OCI-LY3 (cell line): ENCODE data around the gene MACROD2.

Source experiments
- H2AFZ ChIP-seq: fragments of 200-600, 300-600 bp; shearing (Covaris generic); 2 replicates; pipeline ENCODE4 v1.6.0; 2014; ENCODE audit warnings: antibody characterized with exemption, low read depth, low read length
- H3K27ac ChIP-seq: fragments of 200-600, 300-600 bp; sonication (generic); 2 replicates; pipeline ENCODE4 v1.5.1; 2014; ENCODE audit warnings: mild to moderate bottlenecking, low read length, moderate library complexity, mixed read lengths
- H3K27me3 ChIP-seq: fragments of 200-600, 300-600 bp; sonication (generic); 2 replicates; pipeline ENCODE4 v1.6.1; 2014; ENCODE audit warnings: low read depth, low read length, mixed read lengths
- H3K36me3 ChIP-seq: fragments of 200-600, 300-600 bp; sonication (generic); replicated peaks from 2 replicates; pipeline ENCODE3; 2014; ENCODE audit warnings: low read depth, low read length, mixed read lengths
- H3K4me1 ChIP-seq: fragments of 300-600, 200-600 bp; sonication (generic); 2 replicates; pipeline ENCODE4 v1.6.1; 2014; ENCODE audit warnings: low read length, mixed read lengths
- H3K4me2 ChIP-seq: fragments of 200-600, 300-600 bp; sonication (generic); 2 replicates; pipeline ENCODE4 v1.6.1; 2014; ENCODE audit warnings: low read length, mixed read lengths
- H3K4me3 ChIP-seq: fragments of 300-600, 200-600 bp; sonication (generic); 2 replicates; pipeline ENCODE4 v1.5.1; 2014; ENCODE audit warnings: antibody characterized with exemption, mild to moderate bottlenecking, low read length, moderate library complexity
- H3K79me2 ChIP-seq: fragments of 300-600, 200-600 bp; shearing (Covaris generic); 2 replicates; pipeline ENCODE4 v1.6.1; 2014; ENCODE audit warnings: mild to moderate bottlenecking, low read length, mixed read lengths
- H3K9ac ChIP-seq: fragments of 300-600, 200-600 bp; shearing (Covaris generic); 2 replicates; pipeline ENCODE4 v1.6.0; 2014; ENCODE audit warnings: mild to moderate bottlenecking, low read length, moderate library complexity
- H3K9me3 ChIP-seq: fragments of 200-600, 300-600 bp; shearing (Covaris generic); 2 replicates; pipeline ENCODE4 v1.6.1; 2014; ENCODE audit warnings: low read length, mixed read lengths; ENCODE audit not compliant: insufficient read depth
- H4K20me1 ChIP-seq: fragments of 200-600, 300-600 bp; sonication (generic); 2 replicates; pipeline ENCODE4 v1.6.1; 2016; ENCODE audit warnings: low read length, mixed read lengths; ENCODE audit not compliant: insufficient read depth
- CTCF ChIP-seq: fragments of 200-600, 300-600 bp; sonication (generic); IDR thresholded peaks from 2 replicates; pipeline ENCODE4 v1.5.1; 2014; ENCODE audit warnings: antibody characterized with exemption, low read length, low read depth
- EZH2phosphoT487 ChIP-seq: fragments of 200-600 bp; shearing (Covaris generic); IDR thresholded peaks from 2 replicates; pipeline ENCODE4 v1.6.1; 2018; ENCODE audit warnings: antibody characterized with exemption, mixed run types, low read depth

Gene MACROD2

GRCh38 chr20:15555913-15556312, 1560.6 kb downstream of the MACROD2 start:
- peaks cover 9% of the 10 kb centered on the region; the same call in 1 of the 2 replicates for H3K9me3 ChIP-seq
- H3K4me3 ChIP-seq: no peak overlapping the region
- H3K9ac ChIP-seq: no peak overlapping the region
- H3K4me2 ChIP-seq: no peak overlapping the region
- H4K20me1 ChIP-seq: no peaks in the 10 kb centered on the region
- H3K27me3 ChIP-seq: no peaks in the 10 kb centered on the region
- H2AFZ ChIP-seq: no peak overlapping the region
- H3K79me2 ChIP-seq: no peaks in the 10 kb centered on the region
- no peak overlapping the region for H3K27ac ChIP-seq
- no peaks in the 10 kb centered on the region for H3K4me1 ChIP-seq
- TF ChIP-seq EZH2phosphoT487: no peak
- no peak for TF ChIP-seq CTCF
- H3K36me3 ChIP-seq: no peaks in the 10 kb centered on the region

GRCh38 chr20:15556869-15557268, 1561.6 kb downstream of the MACROD2 start:
- TF ChIP-seq EZH2phosphoT487 (no peak), CTCF (no peak)
- Histone ChIP-seq H3K27me3 (no peaks in the 10 kb centered on the region), H2AFZ (no peak overlapping the region), H3K4me2 (no peak overlapping the region), H3K9me3 (peaks cover 9% of the 10 kb centered on the region; the same call in 1 of the 2 replicates), H3K79me2 (no peaks in the 10 kb centered on the region), H3K9ac (no peak overlapping the region), H3K4me3 (no peak overlapping the region), H3K36me3 (no peaks in the 10 kb centered on the region), H3K27ac (no peak overlapping the region), H4K20me1 (no peaks in the 10 kb centered on the region), H3K4me1 (no peaks in the 10 kb centered on the region)

DNA sequence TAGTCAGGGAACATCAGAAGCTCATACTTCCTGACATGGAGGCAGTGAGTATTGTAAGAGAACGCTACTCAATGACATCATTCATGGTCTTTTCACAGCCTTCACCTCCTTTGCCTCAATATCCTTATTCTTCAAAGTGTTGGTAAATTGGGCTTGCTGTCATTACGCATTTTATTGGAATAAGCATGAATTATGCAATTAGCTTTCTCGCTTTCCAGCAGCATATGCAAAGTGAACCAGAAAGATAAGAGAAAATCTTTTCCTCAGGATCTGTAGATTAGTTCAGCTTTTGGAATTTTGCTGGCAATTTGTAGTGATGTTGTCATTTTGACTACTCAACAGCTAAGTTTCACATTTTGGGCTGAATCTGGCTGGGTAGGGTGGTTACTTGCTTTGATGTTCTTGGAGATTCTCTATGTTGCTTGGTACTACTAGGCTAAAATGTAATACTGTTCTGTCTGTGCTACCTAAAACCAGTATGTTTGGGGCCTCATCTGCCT, 1565.8 kb downstream of the MACROD2 start:
- Histone ChIP-seq H3K36me3 (no peaks in the 10 kb centered on the region), H2AFZ (no peak overlapping the region), H3K4me1 (no peaks in the 10 kb centered on the region), H3K27ac (no peak overlapping the region), H3K27me3 (no peaks in the 10 kb centered on the region), H3K79me2 (no peaks in the 10 kb centered on the region), H3K4me2 (no peak overlapping the region), H3K9me3 (no peaks in the 10 kb centered on the region), H3K4me3 (no peak overlapping the region), H4K20me1 (no peaks in the 10 kb centered on the region), H3K9ac (no peak overlapping the region)
- TF ChIP-seq EZH2phosphoT487 (no peak), CTCF (no peak)

- no peaks in the 10 kb centered on the region for H3K79me2 ChIP-seq
- TF ChIP-seq CTCF (no peak), EZH2phosphoT487 (no peak)
- no peak overlapping the region for H3K27ac ChIP-seq
- H3K4me1 ChIP-seq: no peaks in the 10 kb centered on the region
- H3K4me2 ChIP-seq: no peak overlapping the region
- H2AFZ ChIP-seq: no peak overlapping the region
- no peaks in the 10 kb centered on the region for H3K9me3 ChIP-seq
- no peaks in the 10 kb centered on the region for H4K20me1 ChIP-seq
- H3K4me3 ChIP-seq: no peak overlapping the region
- H3K27me3 ChIP-seq: no peaks in the 10 kb centered on the region
- H3K9ac ChIP-seq: no peak overlapping the region
- no peaks in the 10 kb centered on the region for H3K36me3 ChIP-seq
Measured at GRCh38 chr20:15561707-15562404, 1566.5 kb downstream of the MACROD2 start.
